HepG2 (cell line): ENCODE results near the gene CSNK2B. TPM values are rescaled to one million over a fixed set of nuclear protein-coding genes. Genes with fewer than 3 reads are reported as not detected.

Source experiments
- ARHGAP35 ChIP-seq: sonication (generic); formaldehyde crosslinking; IDR thresholded peaks from 2 replicates; pipeline ENCODE4 v1.9.0; 2022; ENCODE audit warnings: mild to moderate bottlenecking, inconsistent platforms, moderate library complexity, missing genetic modification reagents, borderline replicate concordance
- ESRRA ChIP-seq: sonication (generic); formaldehyde crosslinking; IDR thresholded peaks from 2 replicates; pipeline ENCODE4 v1.5.1; 2020; ENCODE audit warnings: mild to moderate bottlenecking, low read depth, missing genetic modification reagents
- GTF3A ChIP-seq: sonication (generic); formaldehyde crosslinking; conservative IDR thresholded peaks from 2 replicates; pipeline ENCODE4 v1.4.0; 2020; ENCODE audit warnings: mild to moderate bottlenecking, missing genetic modification reagents
- MIER2 ChIP-seq: IDR thresholded peaks from 2 replicates; pipeline ENCODE4 v1.6.1; 2016; ENCODE audit warnings: missing biosample characterization, missing genetic modification reagents
- polyA plus RNA-seq, 8 experiments: library from polyadenylated mRNA; depleted of rRNA in 3 of 8; stranded (reverse) in 7 of 8; unstranded in 1 of 8; fragments of >200 nt; fragmentation: Illumina TruSeq in 4 of 8; extraction: Trizol in 4 of 8; gene quantifications; 2 replicates each; pipeline versions ENCODE4 v1.2.1 to v1.2.3, GENCODE V29; 2011 to 2016; ENCODE audit warnings: low read depth in 4 of 8, missing spikeins in 1 of 8, mixed read lengths in 1 of 8; ENCODE audit not compliant: insufficient read depth in 1 of 8
- total RNA-seq, 5 experiments: library from RNA; depleted of rRNA; stranded (reverse); fragments of >200 nt; fragmentation: Illumina TruSeq; extraction: Trizol; gene quantifications; 2 replicates each; pipeline ENCODE4 v1.2.3, GENCODE V29; 2016; ENCODE audit warnings: low read depth in 1 of 5
- TF ChIP-seq, protein P1 (sequence below): sonication (generic); formaldehyde crosslinking; IDR thresholded peaks from 2 replicates; pipeline ENCODE4 v1.4.0; 2020; ENCODE audit warnings: mild to moderate bottlenecking, missing genetic modification reagents
- TF ChIP-seq, protein P2 (sequence below): sonication (generic); formaldehyde crosslinking; IDR thresholded peaks from 2 replicates; pipeline ENCODE4 v1.9.0; 2021; ENCODE audit warnings: missing genetic modification reagents, borderline replicate concordance
- TF ChIP-seq, protein P3 (sequence below): sonication (generic); formaldehyde crosslinking; IDR thresholded peaks from 2 replicates; pipeline ENCODE4 v1.4.0; 2020; ENCODE audit warnings: missing genetic modification reagents, borderline replicate concordance
- TF ChIP-seq, protein P4 (sequence below): sonication (generic); formaldehyde crosslinking; IDR thresholded peaks from 2 replicates; pipeline ENCODE4 v1.5.1; 2020; ENCODE audit warnings: mild to moderate bottlenecking, missing genetic modification reagents
- TF ChIP-seq, protein P5 (sequence below), 2 experiments: sonication (generic) in 1 of 2; formaldehyde crosslinking in 1 of 2; IDR thresholded peaks; 2 replicates each; pipeline versions ENCODE4 v1.6.1 to v1.9.0; 2014 to 2022; ENCODE audit warnings: antibody characterized with exemption in 1 of 2, borderline replicate concordance in 1 of 2, inconsistent platforms in 1 of 2, low read depth in 1 of 2, missing genetic modification reagents in 1 of 2

The CSNK2B gene
- total and polyA plus RNA-seq, 2 of the 13 experiments (the other 11 are each of a cell fraction or from before 2014, with no cell fraction given): 111 to 296 TPM

DNA sequence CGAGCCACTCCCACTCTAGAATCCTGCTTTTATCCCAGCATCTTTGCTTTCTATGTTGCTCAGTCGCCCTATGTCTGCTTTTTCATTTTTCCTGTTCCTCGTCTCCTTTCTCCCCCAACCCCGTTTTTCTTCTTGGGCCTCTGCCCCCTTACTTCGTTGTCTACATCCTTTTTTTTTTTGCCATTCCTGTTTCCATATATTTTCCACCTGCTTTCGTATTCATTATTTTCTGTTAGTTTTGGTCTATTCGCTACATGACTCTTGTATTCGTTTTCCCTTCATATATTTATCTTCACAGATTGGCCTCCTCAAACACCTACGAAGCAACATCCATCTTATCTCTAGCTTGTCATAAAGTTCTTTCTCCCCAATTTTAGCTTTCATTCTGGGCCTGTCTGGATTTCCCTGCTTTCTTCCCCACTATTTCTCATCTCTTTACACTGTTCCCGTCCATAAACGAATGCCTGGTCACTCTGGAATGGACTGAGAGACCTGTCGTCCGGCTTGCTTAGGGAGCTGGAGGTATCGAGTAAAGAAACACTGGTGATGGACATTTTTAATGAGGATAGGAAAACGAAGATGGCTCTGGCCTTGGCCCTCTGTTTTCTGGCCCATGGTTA is 44.5 kb upstream of the CSNK2B start (continued):
- TF ChIP-seq ESRRA (CRISPR knock-in tag): no peak
- TF ChIP-seq MIER2 (CRISPR knock-in tag): no peak
- TF ChIP-seq, protein P1, sequence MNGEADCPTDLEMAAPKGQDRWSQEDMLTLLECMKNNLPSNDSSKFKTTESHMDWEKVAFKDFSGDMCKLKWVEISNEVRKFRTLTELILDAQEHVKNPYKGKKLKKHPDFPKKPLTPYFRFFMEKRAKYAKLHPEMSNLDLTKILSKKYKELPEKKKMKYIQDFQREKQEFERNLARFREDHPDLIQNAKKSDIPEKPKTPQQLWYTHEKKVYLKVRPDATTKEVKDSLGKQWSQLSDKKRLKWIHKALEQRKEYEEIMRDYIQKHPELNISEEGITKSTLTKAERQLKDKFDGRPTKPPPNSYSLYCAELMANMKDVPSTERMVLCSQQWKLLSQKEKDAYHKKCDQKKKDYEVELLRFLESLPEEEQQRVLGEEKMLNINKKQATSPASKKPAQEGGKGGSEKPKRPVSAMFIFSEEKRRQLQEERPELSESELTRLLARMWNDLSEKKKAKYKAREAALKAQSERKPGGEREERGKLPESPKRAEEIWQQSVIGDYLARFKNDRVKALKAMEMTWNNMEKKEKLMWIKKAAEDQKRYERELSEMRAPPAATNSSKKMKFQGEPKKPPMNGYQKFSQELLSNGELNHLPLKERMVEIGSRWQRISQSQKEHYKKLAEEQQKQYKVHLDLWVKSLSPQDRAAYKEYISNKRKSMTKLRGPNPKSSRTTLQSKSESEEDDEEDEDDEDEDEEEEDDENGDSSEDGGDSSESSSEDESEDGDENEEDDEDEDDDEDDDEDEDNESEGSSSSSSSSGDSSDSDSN (CRISPR knock-in tag): no peak
- TF ChIP-seq, protein P2, sequence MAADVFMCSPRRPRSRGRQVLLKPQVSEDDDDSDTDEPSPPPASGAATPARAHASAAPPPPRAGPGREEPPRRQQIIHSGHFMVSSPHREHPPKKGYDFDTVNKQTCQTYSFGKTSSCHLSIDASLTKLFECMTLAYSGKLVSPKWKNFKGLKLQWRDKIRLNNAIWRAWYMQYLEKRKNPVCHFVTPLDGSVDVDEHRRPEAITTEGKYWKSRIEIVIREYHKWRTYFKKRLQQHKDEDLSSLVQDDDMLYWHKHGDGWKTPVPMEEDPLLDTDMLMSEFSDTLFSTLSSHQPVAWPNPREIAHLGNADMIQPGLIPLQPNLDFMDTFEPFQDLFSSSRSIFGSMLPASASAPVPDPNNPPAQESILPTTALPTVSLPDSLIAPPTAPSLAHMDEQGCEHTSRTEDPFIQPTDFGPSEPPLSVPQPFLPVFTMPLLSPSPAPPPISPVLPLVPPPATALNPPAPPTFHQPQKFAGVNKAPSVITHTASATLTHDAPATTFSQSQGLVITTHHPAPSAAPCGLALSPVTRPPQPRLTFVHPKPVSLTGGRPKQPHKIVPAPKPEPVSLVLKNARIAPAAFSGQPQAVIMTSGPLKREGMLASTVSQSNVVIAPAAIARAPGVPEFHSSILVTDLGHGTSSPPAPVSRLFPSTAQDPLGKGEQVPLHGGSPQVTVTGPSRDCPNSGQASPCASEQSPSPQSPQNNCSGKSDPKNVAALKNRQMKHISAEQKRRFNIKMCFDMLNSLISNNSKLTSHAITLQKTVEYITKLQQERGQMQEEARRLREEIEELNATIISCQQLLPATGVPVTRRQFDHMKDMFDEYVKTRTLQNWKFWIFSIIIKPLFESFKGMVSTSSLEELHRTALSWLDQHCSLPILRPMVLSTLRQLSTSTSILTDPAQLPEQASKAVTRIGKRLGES (CRISPR knock-in tag): no peak
- TF ChIP-seq, protein P3, sequence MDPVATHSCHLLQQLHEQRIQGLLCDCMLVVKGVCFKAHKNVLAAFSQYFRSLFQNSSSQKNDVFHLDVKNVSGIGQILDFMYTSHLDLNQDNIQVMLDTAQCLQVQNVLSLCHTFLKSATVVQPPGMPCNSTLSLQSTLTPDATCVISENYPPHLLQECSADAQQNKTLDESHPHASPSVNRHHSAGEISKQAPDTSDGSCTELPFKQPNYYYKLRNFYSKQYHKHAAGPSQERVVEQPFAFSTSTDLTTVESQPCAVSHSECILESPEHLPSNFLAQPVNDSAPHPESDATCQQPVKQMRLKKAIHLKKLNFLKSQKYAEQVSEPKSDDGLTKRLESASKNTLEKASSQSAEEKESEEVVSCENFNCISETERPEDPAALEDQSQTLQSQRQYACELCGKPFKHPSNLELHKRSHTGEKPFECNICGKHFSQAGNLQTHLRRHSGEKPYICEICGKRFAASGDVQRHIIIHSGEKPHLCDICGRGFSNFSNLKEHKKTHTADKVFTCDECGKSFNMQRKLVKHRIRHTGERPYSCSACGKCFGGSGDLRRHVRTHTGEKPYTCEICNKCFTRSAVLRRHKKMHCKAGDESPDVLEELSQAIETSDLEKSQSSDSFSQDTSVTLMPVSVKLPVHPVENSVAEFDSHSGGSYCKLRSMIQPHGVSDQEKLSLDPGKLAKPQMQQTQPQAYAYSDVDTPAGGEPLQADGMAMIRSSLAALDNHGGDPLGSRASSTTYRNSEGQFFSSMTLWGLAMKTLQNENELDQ (CRISPR knock-in tag): no peak
- TF ChIP-seq, protein P4, sequence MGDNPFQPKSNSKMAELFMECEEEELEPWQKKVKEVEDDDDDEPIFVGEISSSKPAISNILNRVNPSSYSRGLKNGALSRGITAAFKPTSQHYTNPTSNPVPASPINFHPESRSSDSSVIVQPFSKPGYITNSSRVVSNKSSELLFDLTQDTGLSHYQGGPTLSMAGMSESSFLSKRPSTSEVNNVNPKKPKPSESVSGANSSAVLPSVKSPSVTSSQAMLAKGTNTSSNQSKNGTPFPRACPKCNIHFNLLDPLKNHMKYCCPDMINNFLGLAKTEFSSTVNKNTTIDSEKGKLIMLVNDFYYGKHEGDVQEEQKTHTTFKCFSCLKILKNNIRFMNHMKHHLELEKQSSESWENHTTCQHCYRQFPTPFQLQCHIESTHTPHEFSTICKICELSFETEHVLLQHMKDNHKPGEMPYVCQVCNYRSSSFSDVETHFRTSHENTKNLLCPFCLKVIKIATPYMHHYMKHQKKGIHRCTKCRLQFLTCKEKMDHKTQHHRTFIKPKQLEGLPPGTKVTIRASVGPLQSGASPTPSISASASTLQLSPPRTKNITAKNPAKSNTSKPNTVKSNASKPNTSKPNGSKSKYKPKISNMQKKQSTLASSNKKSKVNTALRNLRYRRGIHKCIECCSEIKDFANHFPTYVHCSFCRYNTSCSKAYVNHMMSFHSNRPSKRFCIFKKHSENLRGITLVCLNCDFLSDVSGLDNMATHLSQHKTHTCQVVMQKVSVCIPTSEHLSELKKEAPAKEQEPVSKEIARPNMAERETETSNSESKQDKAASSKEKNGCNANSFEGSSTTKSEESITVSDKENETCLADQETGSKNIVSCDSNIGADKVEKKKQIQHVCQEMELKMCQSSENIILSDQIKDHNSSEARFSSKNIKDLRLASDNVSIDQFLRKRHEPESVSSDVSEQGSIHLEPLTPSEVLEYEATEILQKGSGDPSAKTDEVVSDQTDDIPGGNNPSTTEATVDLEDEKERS: no peak
- TF ChIP-seq GTF3A: no peak
- TF ChIP-seq, protein P5, sequence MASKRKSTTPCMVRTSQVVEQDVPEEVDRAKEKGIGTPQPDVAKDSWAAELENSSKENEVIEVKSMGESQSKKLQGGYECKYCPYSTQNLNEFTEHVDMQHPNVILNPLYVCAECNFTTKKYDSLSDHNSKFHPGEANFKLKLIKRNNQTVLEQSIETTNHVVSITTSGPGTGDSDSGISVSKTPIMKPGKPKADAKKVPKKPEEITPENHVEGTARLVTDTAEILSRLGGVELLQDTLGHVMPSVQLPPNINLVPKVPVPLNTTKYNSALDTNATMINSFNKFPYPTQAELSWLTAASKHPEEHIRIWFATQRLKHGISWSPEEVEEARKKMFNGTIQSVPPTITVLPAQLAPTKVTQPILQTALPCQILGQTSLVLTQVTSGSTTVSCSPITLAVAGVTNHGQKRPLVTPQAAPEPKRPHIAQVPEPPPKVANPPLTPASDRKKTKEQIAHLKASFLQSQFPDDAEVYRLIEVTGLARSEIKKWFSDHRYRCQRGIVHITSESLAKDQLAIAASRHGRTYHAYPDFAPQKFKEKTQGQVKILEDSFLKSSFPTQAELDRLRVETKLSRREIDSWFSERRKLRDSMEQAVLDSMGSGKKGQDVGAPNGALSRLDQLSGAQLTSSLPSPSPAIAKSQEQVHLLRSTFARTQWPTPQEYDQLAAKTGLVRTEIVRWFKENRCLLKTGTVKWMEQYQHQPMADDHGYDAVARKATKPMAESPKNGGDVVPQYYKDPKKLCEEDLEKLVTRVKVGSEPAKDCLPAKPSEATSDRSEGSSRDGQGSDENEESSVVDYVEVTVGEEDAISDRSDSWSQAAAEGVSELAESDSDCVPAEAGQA (IDR thresholded peaks at IDR 0.05; ENCODE audit: low read depth): no peak
- TF ChIP-seq, protein P5 (CRISPR knock-in tag; IDR thresholded peaks at IDR 0.05; ENCODE audit: borderline replicate concordance): no peak; the same call in 1 of the 2 replicates
- 0 out of 2 replicates have a peak, but pooled peaks have one; percentile 4 for TF ChIP-seq ARHGAP35
